Pulmonary artery endothelial cell (primary cell): ENCODE results near the gene TRAPPC14. TPM values are rescaled to one million over a fixed set of nuclear protein-coding genes. Genes with fewer than 3 reads are reported as not detected.
A peak's percentile ranks its signal among the peaks of the same experiment; 100 is the strongest.
"Not testable (repeated sequence)": the region's sequence is repeated elsewhere in the genome, so short reads cannot be mapped to it uniquely, and the experiment has no call there.

Experiments used
- DNase-seq: peaks from one replicate; pipeline ENCODE4 v3.0.0-alpha.2; 2011; ENCODE audit warnings: low read depth, low spot score
- total RNA-seq: library from RNA; depleted of rRNA; stranded (reverse); fragments of >200 nt; gene quantifications from 2 replicates; pipeline ENCODE4 v1.2.3, GENCODE V29; 2014

TRAPPC14 gene, protein sequence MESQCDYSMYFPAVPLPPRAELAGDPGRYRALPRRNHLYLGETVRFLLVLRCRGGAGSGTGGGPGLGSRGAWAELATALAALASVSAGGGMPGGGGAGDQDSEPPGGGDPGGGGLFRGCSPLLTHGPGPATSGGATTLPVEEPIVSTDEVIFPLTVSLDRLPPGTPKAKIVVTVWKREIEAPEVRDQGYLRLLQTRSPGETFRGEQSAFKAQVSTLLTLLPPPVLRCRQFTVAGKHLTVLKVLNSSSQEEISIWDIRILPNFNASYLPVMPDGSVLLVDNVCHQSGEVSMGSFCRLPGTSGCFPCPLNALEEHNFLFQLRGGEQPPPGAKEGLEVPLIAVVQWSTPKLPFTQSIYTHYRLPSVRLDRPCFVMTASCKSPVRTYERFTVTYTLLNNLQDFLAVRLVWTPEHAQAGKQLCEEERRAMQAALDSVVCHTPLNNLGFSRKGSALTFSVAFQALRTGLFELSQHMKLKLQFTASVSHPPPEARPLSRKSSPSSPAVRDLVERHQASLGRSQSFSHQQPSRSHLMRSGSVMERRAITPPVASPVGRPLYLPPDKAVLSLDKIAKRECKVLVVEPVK
- total RNA-seq, result 6.3 and 8.6 TPM in 2 replicates

DNA sequence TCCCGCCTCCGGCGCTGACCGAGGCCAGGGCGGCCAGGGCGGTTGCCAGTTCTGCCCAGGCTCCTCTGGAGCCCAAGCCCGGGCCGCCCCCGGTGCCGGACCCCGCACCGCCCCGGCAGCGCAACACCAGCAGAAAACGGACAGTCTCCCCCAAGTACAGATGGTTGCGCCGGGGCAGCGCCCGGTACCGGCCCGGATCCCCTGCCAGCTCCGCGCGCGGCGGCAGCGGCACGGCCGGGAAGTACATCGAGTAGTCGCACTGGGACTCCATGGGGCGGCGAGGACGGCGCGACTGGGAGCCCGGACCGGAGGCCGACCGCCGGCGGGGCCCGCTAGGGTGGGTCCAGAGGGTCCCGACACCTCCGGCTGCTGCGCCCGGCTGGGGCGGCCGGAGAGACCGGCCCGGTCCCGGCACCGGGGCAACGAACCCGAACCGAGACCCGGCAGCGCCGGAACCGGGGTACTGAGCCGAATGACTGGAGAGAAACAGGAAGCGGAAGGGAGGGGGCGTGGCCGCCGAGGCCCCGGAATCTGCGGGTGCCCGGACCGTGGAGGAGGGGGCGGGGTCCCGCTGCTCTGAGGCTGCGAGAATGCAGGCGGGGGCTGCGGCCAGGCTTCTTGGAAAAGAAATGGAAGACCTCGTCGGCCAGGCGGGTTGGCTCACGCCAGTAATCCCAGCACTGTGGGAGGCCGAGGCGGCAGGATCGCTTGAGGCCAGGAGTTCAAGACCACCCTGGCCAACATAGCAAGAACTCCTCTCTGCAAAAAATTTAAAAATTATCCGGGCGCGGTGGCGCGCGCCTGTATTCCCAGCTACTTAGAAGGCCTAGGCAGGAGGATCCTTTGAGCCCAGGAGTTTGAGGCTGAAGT, at the start of gene TRAPPC14:
TRAPPC14 (minus strand) TSS at position 495 of the 870 bp plus-strand sequence; CDS start at position 271, 224 bp downstream.
- no peak for DNase-seq

DNA sequence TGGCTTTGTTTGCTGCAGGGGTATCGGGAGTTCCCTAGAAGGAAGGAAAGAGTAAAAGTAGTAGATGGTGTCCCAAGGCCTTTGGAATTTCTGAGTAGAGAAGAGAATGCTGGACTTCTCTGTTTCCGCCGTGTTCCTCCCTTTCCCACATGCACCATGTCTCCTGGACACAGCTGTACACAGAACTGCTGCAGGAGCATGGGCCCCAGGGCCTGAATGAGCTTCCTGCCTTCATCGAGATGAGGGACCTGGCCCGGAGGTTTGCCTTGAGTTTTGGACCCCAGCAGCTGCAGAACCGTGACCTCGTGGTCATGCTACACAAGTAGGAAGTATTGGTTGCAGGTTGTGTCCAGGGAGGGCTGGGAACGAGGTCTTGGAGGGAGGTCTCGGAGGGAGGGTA, 45.9 kb upstream of the TRAPPC14 start:
- no peak for DNase-seq

DNA sequence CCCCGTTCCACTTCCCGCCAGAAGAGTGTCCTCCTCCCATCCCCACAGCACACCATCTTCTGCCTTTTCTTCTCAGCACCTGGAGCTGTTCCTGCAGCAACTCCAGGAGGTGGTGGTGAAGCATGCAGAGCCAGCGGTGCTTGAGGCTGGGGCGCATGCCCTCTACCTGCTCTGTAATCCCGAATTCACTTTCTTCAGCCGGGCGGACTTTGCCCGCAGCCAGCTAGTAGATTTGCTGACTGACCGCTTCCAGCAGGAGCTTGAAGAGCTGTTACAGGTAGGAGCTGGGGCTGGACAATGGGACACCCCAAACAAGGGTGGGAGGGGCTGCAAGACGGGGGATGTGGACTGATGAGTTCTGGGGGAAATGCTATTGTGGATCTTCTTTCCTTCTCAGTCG, 42.2 kb upstream of the TRAPPC14 start:
- no peak for DNase-seq

DNA sequence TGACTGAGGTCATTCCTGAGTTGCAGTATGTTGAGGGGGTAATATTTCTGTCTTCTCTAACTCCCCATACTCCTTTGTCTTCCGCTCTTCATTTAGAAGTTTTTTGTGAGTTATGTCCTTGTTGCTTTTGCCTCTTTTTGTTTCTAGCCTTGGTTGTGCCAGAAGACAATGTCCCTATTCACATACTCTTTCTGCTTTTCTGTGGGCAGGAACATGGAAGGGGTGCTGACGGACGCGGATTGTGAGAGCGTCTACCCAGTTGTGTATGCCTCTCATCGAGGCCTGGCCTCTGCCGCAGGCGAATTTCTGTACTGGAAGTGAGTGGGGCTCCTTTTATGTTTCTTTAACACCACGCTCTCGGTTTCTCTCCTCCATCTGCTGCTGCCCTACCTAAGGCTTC, 39.7 kb upstream of the TRAPPC14 start:
- DNase-seq, result no peak

DNA sequence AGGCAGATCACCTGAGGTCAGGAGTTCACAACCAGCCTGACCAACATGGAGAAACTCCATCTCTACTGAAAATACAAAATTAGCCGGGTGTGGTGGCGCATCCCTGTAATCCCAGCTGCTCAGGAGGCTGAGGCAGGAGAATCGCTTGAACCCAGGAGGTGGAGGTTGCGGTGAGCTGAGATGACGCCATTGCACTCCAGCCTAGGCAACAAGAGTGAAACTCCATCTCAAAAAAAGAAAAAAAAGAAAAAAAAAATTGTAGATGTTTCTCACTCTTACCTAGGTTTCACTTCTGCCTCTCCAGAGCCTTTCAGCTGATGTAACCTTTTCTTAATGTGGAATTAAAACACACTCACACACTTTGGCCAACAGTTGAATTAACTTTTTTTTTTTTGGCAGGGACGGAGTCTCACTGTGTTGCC, 37.4 kb upstream of the TRAPPC14 start:
- DNase-seq, result not testable (repeated sequence)

DNA sequence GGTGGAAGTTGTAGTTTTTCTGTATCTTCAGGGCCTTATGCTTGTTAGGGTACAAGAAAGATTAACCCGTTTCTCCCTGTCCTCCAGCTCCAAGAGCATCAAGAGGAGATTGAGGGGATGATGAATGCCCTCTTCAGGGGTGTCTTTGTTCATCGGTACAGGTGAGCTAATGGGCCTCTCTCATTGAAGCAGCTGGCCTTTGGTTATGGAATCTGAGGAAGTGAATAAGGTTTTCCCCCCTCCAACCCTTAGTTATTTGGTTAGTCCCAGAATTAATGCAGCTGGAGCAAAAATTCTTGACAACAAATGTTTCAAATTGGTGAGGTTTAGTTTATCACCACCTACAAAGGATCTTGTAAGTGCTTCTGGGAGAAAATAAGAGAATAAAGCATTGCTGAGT, 36.7 kb upstream of the TRAPPC14 start:
- DNase-seq, result no peak

DNA sequence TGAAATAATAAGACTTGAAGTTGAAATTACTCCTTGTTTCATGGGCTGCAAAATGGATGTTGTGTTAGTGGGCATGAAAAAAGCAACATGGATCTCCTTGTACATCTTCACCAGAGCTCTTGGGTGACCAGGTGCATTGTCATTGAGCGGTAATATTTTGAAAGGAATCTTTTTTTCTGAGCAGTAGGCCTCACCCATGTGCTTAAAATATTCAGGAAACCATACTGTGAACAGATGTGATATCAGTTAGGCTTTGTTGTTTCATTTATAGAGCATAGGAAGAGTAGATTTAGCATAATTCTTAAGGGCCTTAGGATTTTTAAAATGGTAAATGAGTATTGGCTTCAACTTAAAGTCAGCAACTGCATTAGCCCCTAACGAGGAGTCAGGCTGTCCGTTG, 34.4 kb upstream of the TRAPPC14 start:
- no peak for DNase-seq

DNA sequence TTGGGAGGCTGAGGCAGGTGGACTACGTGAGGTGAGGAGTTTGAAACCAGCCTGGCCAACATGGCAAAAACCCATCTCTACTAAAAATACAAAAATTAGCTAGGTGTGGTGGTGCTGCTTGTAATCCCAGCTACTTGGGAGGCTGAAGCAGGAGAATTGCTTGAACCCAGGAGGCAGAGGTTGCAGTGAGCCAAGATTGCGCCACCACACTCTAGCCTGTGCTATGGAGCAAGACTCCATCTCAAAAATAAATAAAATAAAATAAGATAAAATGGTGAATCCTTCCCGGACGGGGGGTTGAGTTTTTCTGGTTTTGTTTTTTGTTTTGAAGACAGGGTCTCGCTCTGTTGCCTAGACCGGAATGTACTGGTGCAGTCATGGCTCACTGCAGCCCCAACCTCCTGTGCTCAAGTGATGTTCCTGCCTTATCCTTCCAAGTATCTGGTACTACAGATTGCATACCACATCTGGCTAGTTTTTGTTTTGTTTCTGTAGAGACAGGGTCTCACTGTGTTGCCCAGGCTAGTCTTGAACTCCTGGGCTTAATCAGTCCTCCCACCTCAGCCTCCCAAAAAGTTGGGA, 33.8 kb upstream of the TRAPPC14 start:
- DNase-seq, result not testable (repeated sequence)

DNA sequence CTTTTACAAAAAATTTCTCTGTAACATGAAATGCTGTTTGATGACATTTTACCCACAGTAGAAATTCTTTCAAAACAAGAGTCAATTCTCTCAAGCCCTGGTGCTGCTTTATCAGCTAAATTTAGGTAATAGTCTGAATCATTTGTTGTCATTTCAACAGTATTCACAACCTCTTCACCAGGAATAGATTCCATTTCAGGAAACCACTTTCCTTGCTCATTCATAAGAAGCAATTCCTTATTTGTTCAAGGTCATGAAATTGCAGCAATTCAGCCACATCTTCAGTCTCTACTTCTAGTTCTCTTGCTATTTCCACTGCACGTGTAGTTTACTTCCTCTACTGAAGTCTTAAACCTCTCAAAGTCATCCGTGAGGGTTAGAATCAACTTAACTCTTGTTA, 33.3 kb upstream of the TRAPPC14 start:
- DNase-seq, result no peak

DNA sequence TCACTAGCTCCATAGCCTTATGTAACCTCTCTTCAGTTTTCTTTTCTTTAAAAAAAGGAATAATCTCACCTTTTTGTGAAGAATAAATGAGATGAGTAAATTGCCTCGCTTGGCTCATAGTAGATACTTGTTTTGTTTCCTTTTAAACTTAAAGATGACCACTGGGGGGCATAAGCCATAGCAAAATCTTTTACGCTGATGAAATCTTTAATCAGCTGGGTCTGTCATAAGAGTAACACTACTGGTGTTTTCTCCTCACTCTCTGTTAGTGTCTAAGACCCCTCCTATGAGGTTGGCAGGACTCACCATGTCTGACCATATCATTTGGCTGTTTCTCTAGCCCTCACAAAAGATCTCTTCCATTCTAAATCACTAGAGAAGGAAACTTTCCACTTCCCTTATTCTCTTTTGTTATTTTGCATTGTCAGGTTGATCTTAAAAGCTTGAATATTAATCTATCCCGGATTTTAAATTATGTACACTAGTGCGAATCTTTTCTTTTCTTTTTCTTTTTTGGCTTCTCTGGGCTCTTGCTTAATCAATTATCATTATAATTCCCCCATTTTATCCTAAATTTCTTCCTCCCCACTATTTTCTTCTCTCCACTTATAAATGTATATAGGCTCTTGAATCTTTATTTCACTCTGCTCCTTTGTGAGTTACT, 31.7 kb upstream of the TRAPPC14 start:
- DNase-seq, result no peak

DNA sequence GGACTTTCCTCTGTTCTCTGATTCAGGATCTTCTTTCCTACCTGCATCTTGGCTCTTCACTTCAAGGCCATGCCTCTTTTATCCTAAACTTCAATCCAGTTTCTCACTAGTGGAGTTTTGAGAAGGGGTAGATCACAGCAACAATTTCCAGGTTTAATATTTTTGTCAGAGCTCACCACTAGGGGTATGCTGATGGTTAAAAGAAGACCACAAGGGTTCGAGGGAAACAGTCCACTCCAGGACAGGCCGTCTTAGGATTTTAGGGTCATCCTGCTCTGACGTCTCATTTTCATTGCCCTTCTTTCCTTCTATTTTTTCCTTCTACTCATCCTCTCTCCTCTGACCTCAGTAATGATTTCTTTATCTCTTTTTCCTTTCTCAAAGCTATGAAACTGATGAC, 30.5 kb upstream of the TRAPPC14 start:
- DNase-seq, result no peak

DNA sequence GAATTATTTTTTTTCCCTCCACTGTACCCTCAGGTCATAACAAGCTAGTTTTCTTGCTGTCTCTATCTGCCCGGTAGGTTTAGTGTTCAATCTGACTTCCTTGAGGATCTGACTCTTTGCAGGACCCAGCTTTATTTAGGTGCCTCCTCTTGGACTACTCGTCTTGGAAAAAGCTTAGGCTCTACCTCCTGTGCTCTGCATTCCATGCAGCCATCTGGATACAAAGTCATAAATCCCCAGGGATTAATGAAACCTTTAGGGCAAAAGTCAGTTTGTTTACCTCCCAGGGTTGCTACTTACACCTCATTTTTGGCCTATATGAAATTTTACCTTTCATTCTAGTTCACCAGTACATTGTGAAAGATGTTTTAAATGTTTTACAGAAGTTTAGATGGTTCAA, 27.2 kb upstream of the TRAPPC14 start:
- no peak for DNase-seq

DNA sequence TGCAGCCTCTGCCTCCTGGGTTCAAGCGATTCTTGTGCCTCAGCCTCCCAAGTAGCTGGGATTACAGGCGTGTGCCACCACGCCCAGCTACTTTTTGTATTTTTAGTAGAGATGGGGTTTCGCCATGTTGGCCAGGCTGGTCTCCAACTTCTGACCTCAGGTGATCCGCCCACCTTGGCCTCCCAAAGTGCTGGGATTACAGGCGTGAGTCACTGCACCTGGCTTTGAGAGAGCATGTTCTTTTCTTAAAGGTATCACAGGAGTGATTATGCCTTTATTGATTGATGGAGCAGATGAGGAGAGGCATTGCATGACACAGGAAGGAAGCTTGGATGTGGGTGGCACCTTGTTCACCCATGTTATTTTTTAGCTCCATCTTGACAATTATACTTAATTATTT, 24.6 kb upstream of the TRAPPC14 start:
- DNase-seq, result not testable (repeated sequence)

DNA sequence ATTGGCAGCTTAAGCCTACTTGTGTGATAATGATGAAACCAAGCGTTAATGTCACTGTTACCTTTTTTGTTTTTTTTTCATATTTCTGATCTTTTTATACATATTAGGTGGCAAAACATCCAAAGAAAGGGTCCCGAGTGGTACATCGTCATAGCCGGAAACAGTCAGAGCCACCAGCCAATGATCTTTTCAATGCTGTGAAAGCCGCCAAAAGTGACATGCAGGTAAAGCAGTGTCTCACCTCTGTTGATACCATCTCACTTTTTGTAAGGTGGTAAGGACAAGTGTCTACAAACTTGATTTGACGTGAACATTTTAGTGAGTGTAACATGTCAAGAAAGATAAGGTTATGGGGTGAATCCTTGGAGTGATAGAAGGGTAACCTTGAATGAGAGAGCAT, 24.1 kb upstream of the TRAPPC14 start:
- DNase-seq, result not testable (repeated sequence)

DNA sequence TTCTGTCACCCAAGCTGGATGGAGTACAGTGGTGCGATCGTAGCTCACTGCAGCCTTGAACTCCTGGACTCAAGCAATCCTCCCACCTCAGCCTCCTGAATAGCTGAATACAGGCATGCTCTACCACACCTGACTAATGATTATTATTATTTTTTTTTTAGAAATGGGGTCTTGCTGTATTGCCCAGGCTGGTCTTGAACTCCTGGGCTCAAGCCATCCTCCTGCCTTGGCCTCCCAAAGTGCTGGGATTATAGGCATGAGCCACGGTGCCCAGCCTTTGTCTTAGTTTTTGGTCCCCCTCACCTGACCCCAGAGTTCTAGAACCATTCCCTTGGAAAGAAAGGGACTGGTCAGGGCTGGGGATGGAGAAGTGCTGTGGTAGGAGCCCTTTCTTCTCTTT, 21.6 kb upstream of the TRAPPC14 start:
- not testable (repeated sequence) for DNase-seq

DNA sequence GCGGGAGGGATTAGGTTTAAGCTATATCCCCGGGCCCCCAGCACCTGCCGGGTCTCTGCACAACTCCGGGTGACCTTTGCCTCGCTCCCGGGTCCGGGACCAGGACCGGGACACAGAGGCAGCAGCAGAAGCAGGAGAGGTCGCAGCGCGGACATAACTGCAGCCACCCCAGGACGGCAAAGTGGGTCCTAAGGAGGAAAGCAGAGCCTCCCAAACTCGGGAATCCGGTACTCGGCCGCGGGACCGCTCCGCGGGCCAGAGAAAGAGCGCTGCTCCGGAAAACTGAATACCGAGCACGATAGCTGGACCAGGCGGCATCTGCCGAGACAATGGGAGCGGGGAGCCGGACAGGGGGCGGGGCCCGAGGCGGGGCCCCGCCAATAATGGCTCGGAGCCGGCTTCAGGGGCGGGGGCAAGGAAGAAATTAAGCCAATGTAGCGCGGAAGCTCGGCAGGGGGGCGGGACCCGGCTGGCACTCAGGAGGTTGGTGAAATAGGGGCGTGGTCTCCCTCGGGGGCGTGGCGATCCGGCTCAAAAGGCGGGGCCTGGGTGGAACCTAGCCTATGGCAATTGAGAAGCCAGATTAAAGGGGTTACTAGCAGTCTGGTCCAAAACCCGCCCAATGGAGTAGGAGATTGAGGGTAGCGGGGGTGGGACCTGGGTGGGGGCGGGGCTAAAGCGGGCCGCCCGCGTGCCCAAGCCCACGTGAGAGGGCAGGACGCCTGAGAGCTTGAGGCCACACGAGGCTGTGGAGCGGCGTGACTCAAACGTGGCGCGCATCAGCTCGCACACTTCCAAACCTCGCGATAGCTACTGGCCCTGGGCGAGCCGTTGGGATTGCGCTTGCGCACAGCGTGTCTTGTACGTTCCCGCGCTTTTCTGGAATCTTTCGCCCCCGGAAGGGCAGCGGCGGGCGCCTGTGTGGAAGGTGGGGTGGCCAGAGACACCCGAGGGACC, 18.8 kb upstream of the TRAPPC14 start, which contains the start of the genes GPC2 and STAG3:
GPC2 (minus strand) TSS at position 337 of the 957 bp plus-strand sequence; CDS start at position 155, 182 bp downstream.
STAG3 (plus strand) TSS at position 874 of the 957 bp plus-strand sequence. CDS start 2,639 bp downstream, outside the sequence.
- DNase-seq, result peak; percentile 87

DNA sequence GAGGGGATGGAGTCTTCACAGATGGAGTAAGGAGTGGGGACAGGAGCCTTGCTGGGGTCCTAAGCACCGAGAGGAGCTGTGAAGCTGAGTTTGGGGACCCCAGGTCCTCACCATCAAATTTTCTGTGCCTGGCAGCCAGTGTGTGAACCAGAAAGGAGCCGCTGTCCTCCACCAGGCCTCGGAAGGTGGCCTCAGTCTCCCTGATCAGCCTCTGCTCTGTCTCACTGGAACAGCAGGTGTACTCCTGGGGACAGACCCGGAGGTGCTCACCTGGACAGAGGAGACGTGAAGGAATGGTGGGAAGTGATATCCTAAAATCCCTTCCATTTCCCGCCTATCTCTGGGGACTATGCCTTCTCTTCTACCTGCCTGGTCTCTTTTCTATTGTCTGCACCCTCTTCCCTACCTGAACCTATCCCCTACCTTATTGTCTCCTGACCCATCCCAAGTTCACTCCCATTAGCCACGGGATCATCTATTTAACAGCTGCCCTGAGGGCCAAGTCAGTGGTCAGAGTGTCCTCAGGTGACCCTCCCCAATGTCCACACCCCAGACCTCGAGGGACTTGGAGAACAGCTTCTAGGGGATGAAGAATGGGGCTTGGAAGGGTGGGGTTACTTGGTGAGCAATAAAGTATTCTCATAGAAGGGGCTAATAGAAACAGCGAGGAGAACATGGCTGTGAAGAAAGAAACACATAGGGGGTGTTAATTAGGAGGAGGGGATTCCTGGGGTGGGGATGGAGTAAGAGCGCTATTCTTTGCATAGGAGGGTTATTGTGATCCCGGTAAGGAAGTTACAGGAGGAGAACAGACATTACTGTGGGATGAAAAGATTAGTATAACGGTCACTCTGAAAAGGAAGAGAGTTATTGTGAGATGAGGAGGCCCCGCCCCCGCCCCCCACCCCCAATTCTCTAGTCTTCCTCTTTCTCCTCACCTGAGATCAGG, 17.8 kb upstream of the TRAPPC14 start:
- no peak for DNase-seq

DNA sequence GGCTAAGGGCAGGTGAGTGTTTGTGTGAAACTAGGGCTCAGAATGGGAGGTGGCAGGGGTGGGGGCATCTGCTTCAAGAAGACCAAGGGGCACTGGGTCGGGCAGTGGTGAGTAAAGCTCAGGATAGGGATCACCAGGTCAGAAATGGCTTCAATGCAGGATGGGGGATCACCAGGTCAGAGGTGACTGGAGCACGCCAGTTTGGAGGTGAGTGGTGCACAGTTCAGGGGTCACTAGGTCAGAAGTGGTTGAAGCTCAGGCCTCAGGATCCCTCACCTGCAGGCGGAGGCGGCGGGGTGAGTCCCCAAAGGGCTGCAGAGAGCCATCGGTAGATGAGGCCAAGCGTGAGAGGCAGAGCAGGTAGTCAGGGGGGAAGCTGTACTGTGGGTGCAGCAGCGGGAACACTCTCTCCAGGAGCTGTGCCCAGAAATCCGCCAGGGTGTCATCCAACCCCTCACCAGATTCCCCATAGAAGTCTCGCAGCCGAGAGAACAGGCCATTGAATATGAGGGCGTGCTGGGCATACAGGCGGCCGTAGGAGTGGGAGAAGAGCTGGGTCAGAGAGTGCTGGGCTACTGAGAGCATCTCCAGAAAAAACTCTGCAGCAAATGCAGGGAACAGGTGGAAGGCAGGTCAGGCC, 16.9 kb upstream of the TRAPPC14 start:
- no peak for DNase-seq
